ENCODE results near the gene UBD. TPM values are rescaled to one million over a fixed set of nuclear protein-coding genes. Genes with fewer than 3 reads are reported as not detected.

UBD gene
- total RNA-seq, 1 donor from 2014 or later = 0.49 TPM

GRCh38 chr6:29577544-29577943 is 18.0 kb upstream of the UBD start:
- Mint-ChIP-seq H3K36me3 (ENCODE audit: low read depth) (no peaks in the 10 kb centered on the region), H3K4me1 (no peaks in the 10 kb centered on the region), H3K4me3 (no peak overlapping the region), H3K27me3 (peaks cover 12% of the 10 kb centered on the region), H3K9me3 (no peaks in the 10 kb centered on the region), H3K27ac (no peak overlapping the region)
- DNase-seq = no peak
- intact Hi-C loops (cut with micrococcal nuclease) = no loop called here

GRCh38 chr6:29576056-29576455 is 16.5 kb upstream of the UBD start:
- no peaks in the 10 kb centered on the region for H3K36me3 Mint-ChIP-seq (ENCODE audit: low read depth)
- intact Hi-C loops (cut with micrococcal nuclease) = no loop called here
- no peaks in the 10 kb centered on the region for H3K9me3 Mint-ChIP-seq
- no peak overlapping the region for H3K27ac Mint-ChIP-seq
- no peak overlapping the region for H3K4me3 Mint-ChIP-seq
- no peaks in the 10 kb centered on the region for H3K4me1 Mint-ChIP-seq
- DNase-seq = no peak
- H3K27me3 Mint-ChIP-seq = peaks cover 19% of the 10 kb centered on the region

GRCh38 chr6:29567991-29568390 is 8.5 kb upstream of the UBD start:
- Mint-ChIP-seq H3K36me3 (ENCODE audit: low read depth) (no peaks in the 10 kb centered on the region), H3K4me1 (peaks cover 6% of the 10 kb centered on the region)

GRCh38 chr6:29567541-29567940 is 8.0 kb upstream of the UBD start:
- Mint-ChIP-seq H3K36me3 (ENCODE audit: low read depth) (no peaks in the 10 kb centered on the region), H3K27ac (no peak overlapping the region), H3K4me1 (peaks cover 6% of the 10 kb centered on the region), H3K4me3 (no peak overlapping the region), H3K27me3 (peaks cover 35% of the 10 kb centered on the region), H3K9me3 (no peaks in the 10 kb centered on the region)
- DNase-seq = no peak
- intact Hi-C loops (cut with micrococcal nuclease) = no loop called here

More at GRCh38 chr6:29567991-29568390, 8.5 kb upstream of the UBD start:
- H3K9me3 Mint-ChIP-seq = no peaks in the 10 kb centered on the region
- H3K27ac Mint-ChIP-seq = no peak overlapping the region
- intact Hi-C loops (cut with micrococcal nuclease) = no loop called here
- H3K4me3 Mint-ChIP-seq = no peak overlapping the region
- no peak for DNase-seq
- peaks cover 31% of the 10 kb centered on the region for H3K27me3 Mint-ChIP-seq

DNA sequence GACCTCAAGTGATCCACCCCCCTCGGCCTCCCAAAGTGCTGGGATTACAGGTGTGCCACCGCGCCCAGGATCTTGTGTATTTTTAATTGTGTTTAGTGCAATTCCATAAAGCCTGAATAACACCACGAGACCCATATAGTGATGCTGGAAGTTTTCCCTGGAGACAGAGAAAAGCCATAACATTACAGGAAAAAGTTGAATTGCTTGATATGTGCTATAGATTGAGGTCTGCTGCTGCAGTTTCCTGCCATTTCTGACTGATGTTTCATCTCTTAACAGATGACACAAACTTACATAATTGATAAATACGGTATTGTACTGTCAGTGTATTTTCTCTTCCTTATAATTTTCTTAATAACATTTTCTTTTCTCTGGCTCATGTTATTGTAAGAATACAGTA is 7.3 kb upstream of the UBD start:
- Mint-ChIP-seq H3K4me3 (no peak overlapping the region), H3K27ac (no peak overlapping the region), H3K27me3 (peaks cover 33% of the 10 kb centered on the region), H3K9me3 (no peaks in the 10 kb centered on the region), H3K4me1 (peaks cover 6% of the 10 kb centered on the region), H3K36me3 (ENCODE audit: low read depth) (no peaks in the 10 kb centered on the region)
- intact Hi-C loops (cut with micrococcal nuclease) = no loop called here
- DNase-seq = no peak

DNA sequence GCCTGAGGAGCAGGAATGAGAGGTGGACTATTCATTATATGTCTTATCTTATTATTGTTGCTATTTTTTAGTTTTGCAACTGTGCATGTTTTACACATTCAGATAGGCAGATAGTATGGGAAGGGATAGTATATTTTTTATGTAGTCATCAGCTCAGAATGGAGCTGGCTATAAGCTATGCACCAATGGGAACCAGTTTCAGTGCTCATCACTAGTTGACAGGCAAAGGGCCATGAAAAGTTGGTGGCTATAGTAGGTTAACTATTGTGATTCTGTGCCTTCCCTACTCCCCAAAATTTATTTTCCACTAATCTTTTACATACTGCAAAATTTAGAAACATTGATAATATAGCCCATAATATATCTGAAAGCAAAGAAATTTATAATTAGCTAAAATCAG is 5.3 kb upstream of the UBD start:
- DNase-seq = no peak
- intact Hi-C loops (cut with micrococcal nuclease) = no loop called here
- H3K9me3 Mint-ChIP-seq = no peaks in the 10 kb centered on the region
- H3K4me3 Mint-ChIP-seq = no peak overlapping the region
- no peaks in the 10 kb centered on the region for H3K36me3 Mint-ChIP-seq (ENCODE audit: low read depth)
- peaks cover 40% of the 10 kb centered on the region for H3K27me3 Mint-ChIP-seq
- H3K4me1 Mint-ChIP-seq = peaks cover 6% of the 10 kb centered on the region
- no peak overlapping the region for H3K27ac Mint-ChIP-seq

DNA sequence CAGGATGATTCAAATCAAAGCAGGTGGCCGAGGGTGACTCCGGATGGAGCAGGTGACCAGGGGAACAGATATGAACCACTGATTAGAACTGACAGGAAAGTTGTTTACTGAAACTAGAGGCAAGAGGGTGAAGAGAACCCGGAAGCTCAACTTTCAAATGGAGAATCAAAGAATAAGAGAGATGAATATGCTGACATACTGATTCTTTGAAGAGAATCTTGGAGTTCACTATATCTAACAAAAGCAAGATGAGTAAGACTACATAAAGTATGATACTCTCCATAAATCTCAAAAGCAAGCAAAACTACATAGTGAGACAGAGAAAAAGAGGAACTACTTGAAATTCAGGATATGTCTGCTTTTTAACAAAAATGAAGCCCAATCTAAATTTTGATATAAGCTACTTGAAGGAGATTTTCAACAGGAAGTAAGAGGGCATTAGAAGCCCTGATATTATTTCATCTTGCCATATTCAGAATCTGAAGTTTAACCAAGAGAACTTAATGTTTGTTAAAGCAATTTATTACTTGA is 4.0 kb upstream of the UBD start:
- Mint-ChIP-seq H3K4me3 (no peak overlapping the region), H3K36me3 (ENCODE audit: low read depth) (no peaks in the 10 kb centered on the region), H3K27ac (no peak overlapping the region), H3K27me3 (peaks cover 46% of the 10 kb centered on the region), H3K4me1 (peaks cover 6% of the 10 kb centered on the region), H3K9me3 (no peaks in the 10 kb centered on the region)
- intact Hi-C loops (cut with micrococcal nuclease) = no loop called here
- no peak for DNase-seq

- intact Hi-C loops (cut with micrococcal nuclease) = no loop called here
- H3K9me3 Mint-ChIP-seq = no peaks in the 10 kb centered on the region
- no peak overlapping the region for H3K4me3 Mint-ChIP-seq
- peaks cover 6% of the 10 kb centered on the region for H3K4me1 Mint-ChIP-seq
- no peak for DNase-seq
- H3K27me3 Mint-ChIP-seq = peaks cover 46% of the 10 kb centered on the region
- no peak overlapping the region for H3K27ac Mint-ChIP-seq
- no peaks in the 10 kb centered on the region for H3K36me3 Mint-ChIP-seq (ENCODE audit: low read depth)
Measured at GRCh38 chr6:29561606-29562181, 2.2 kb upstream of the UBD start.

- H3K4me1 Mint-ChIP-seq = peaks cover 6% of the 10 kb centered on the region
- no peak overlapping the region for H3K27ac Mint-ChIP-seq
- H3K4me3 Mint-ChIP-seq = no peak overlapping the region
- H3K27me3 Mint-ChIP-seq = peaks cover 52% of the 10 kb centered on the region
- intact Hi-C loops (cut with micrococcal nuclease) = no loop called here
- H3K9me3 Mint-ChIP-seq = no peaks in the 10 kb centered on the region
- no peak for DNase-seq
- H3K36me3 Mint-ChIP-seq (ENCODE audit: low read depth) = no peaks in the 10 kb centered on the region
Measured at GRCh38 chr6:29561091-29561490, 1.6 kb upstream of the UBD start.

GRCh38 chr6:29558439-29559079 is 973 bp downstream of the UBD start:
- no peak overlapping the region for H3K4me3 Mint-ChIP-seq
- intact Hi-C loops (cut with micrococcal nuclease) = no loop called here
- H3K36me3 Mint-ChIP-seq (ENCODE audit: low read depth) = no peaks in the 10 kb centered on the region
- H3K9me3 Mint-ChIP-seq = no peaks in the 10 kb centered on the region
- H3K27ac Mint-ChIP-seq = no peak overlapping the region
- H3K27me3 Mint-ChIP-seq = peaks cover 65% of the 10 kb centered on the region
- peaks cover 10% of the 10 kb centered on the region for H3K4me1 Mint-ChIP-seq
- DNase-seq = no peak

DNA sequence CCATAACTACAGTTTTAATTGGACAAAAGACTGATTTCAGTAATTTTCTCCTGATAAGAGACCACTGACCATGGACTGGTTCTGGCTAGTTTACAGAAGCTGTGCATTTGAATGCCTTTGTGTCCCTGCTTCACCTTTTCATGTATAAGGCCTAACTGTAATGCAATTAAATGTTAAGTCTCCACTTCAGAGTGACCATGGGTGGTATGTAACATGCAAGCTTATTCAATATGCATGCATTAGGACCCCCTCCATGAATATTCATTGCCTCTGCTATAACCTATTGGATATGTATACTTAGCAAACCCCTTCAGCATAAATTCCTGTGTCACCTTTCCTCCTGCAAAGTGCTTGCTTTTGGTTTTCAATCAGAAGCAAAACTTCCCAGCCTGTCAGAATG is 2.2 kb downstream of the UBD start:
- Mint-ChIP-seq H3K27me3 (peaks cover 65% of the 10 kb centered on the region), H3K4me3 (no peak overlapping the region), H3K36me3 (ENCODE audit: low read depth) (no peaks in the 10 kb centered on the region), H3K27ac (no peak overlapping the region), H3K9me3 (no peaks in the 10 kb centered on the region), H3K4me1 (peaks cover 13% of the 10 kb centered on the region)
- intact Hi-C loops (cut with micrococcal nuclease) = no loop called here
- DNase-seq = no peak

GRCh38 chr6:29554764-29555163 is 4.8 kb downstream of the UBD start:
- intact Hi-C loops (cut with micrococcal nuclease) = no loop called here
- no peak overlapping the region for H3K4me3 Mint-ChIP-seq
- H3K4me1 Mint-ChIP-seq = peaks cover 13% of the 10 kb centered on the region

DNA sequence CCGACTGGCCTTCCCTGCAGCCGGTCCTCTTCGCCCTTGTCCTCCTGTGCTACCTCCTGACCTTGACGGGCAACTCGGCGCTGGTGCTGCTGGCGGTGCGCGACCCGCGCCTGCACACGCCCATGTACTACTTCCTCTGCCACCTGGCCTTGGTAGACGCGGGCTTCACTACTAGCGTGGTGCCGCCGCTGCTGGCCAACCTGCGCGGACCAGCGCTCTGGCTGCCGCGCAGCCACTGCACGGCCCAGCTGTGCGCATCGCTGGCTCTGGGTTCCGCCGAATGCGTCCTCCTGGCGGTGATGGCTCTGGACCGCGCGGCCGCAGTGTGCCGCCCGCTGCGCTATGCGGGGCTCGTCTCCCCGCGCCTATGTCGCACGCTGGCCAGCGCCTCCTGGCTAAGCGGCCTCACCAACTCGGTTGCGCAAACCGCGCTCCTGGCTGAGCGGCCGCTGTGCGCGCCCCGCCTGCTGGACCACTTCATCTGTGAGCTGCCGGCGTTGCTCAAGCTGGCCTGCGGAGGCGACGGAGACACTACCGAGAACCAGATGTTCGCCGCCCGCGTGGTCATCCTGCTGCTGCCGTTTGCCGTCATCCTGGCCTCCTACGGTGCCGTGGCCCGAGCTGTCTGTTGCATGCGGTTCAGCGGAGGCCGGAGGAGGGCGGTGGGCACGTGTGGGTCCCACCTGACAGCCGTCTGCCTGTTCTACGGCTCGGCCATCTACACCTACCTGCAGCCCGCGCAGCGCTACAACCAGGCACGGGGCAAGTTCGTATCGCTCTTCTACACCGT is 6.1 kb downstream of the UBD start:
- Mint-ChIP-seq H3K36me3 (ENCODE audit: low read depth) (no peaks in the 10 kb centered on the region), H3K27ac (no peak overlapping the region), H3K4me1 (peaks cover 13% of the 10 kb centered on the region), H3K27me3 (peaks cover 68% of the 10 kb centered on the region), H3K4me3 (peak overlapping the region; percentile 72), H3K9me3 (no peaks in the 10 kb centered on the region)
- intact Hi-C loops (cut with micrococcal nuclease) = no loop called here
- DNase-seq = peak; percentile 70

More at GRCh38 chr6:29554764-29555163, 4.8 kb downstream of the UBD start:
- no peaks in the 10 kb centered on the region for H3K9me3 Mint-ChIP-seq
- DNase-seq = no peak
- H3K27me3 Mint-ChIP-seq = peaks cover 65% of the 10 kb centered on the region
- H3K36me3 Mint-ChIP-seq (ENCODE audit: low read depth) = no peaks in the 10 kb centered on the region
- H3K27ac Mint-ChIP-seq = no peak overlapping the region

- H3K9me3 Mint-ChIP-seq = no peaks in the 10 kb centered on the region
- H3K27ac Mint-ChIP-seq = no peak overlapping the region
- peak; percentile 75 for DNase-seq
- intact Hi-C loops (cut with micrococcal nuclease) = no loop called here
- H3K4me1 Mint-ChIP-seq = peaks cover 17% of the 10 kb centered on the region
- H3K27me3 Mint-ChIP-seq = peaks cover 72% of the 10 kb centered on the region
- no peaks in the 10 kb centered on the region for H3K36me3 Mint-ChIP-seq (ENCODE audit: low read depth)
- H3K4me3 Mint-ChIP-seq = peak overlapping the region; percentile 14
Measured at GRCh38 chr6:29552512-29553051, 7.0 kb downstream of the UBD start.
